Breast epithelium (tissue), 3 donors: Measurements from ENCODE around the gene MAPKAPK2.

ENCODE experiments used
- POLR2A ChIP-seq: fragments of 450-650 bp; IDR thresholded peaks from one replicate; pipeline ENCODE4 v1.6.1; 2016; ENCODE audit warnings: antibody characterized with exemption, mild to moderate bottlenecking, moderate library complexity
- POLR2AphosphoS5 ChIP-seq, 3 donors: sonication (generic); formaldehyde crosslinking; IDR thresholded peaks; one replicate each; pipeline ENCODE4 v1.6.1; 2017; ENCODE audit warnings: antibody characterized with exemption in 3 of 3
- TF ChIP-seq, protein P1 (sequence below), 3 donors: fragments of 450-650 bp; IDR thresholded peaks; one replicate each; pipeline ENCODE4 v1.5.1; 2016 to 2017; ENCODE audit warnings: antibody characterized with exemption in 3 of 3, mild to moderate bottlenecking in 3 of 3, moderate library complexity in 3 of 3

DNA sequence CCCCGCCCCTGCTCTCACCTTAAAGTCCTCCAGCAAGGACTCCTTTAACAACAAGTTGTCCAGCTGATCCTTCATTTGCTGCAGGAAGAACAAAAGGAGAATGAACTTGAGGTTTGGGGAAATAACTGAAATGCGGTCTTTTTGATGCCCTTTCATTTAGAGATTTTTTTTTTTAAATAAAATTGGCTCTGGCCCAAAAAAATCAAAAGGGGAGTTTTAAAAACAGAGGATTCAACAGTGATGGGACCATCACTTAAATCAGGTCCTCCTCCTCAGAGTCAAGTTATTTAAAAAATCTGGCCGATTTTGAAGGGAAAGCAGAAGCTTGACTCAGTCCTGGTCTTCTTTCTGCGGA, 86.6 kb downstream of the MAPKAPK2 start:
- TF ChIP-seq, protein P1, sequence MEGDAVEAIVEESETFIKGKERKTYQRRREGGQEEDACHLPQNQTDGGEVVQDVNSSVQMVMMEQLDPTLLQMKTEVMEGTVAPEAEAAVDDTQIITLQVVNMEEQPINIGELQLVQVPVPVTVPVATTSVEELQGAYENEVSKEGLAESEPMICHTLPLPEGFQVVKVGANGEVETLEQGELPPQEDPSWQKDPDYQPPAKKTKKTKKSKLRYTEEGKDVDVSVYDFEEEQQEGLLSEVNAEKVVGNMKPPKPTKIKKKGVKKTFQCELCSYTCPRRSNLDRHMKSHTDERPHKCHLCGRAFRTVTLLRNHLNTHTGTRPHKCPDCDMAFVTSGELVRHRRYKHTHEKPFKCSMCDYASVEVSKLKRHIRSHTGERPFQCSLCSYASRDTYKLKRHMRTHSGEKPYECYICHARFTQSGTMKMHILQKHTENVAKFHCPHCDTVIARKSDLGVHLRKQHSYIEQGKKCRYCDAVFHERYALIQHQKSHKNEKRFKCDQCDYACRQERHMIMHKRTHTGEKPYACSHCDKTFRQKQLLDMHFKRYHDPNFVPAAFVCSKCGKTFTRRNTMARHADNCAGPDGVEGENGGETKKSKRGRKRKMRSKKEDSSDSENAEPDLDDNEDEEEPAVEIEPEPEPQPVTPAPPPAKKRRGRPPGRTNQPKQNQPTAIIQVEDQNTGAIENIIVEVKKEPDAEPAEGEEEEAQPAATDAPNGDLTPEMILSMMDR (IDR thresholded peaks at IDR 0.05) = no peak
- TF ChIP-seq POLR2A (no peak), POLR2AphosphoS5 (IDR thresholded peaks at IDR 0.05) (no peak)
